Amniotic stem cell (primary cell): ENCODE data around the gene CAPZA1.
"Not testable (repeated sequence)": the region's sequence is repeated elsewhere in the genome, so short reads cannot be mapped to it uniquely, and the experiment has no call there.

ENCODE experiments used
- DNase-seq: peaks from one replicate; lab custom pipeline; 2025; lab: John Stamatoyannopoulos, UW

CAPZA1 gene

GRCh38 chr1:112619518-112620376, at the start of gene CAPZA1:
Gene CAPZA1 (plus strand): TSS chr1:112619832. CDS start chr1:112619845, 13 bp downstream.
- DNase-seq, result peak; percentile 88

GRCh38 chr1:112575154-112575804, 44.4 kb upstream of the CAPZA1 start:
- DNase-seq, result peak; percentile 87

- no peak for DNase-seq
Measured at GRCh38 chr1:112576240-112576639, 43.4 kb upstream of the CAPZA1 start.

- DNase-seq, result no peak
Measured at GRCh38 chr1:112579801-112580510, 39.7 kb upstream of the CAPZA1 start.

- no peak for DNase-seq
Measured at GRCh38 chr1:112581586-112582192, 37.9 kb upstream of the CAPZA1 start.

- no peak for DNase-seq
Measured at GRCh38 chr1:112583366-112583765, 36.3 kb upstream of the CAPZA1 start.

- DNase-seq, result no peak
Measured at GRCh38 chr1:112589766-112590165, 29.9 kb upstream of the CAPZA1 start.

GRCh38 chr1:112594208-112594876, 25.3 kb upstream of the CAPZA1 start:
- DNase-seq, result no peak

- no peak for DNase-seq
Measured at GRCh38 chr1:112599477-112599876, 20.2 kb upstream of the CAPZA1 start.

- no peak for DNase-seq
Measured at GRCh38 chr1:112603012-112603411, 16.6 kb upstream of the CAPZA1 start.

GRCh38 chr1:112603541-112603940, 16.1 kb upstream of the CAPZA1 start:
- DNase-seq, result no peak

- DNase-seq, result no peak
Measured at GRCh38 chr1:112605633-112606327, 13.9 kb upstream of the CAPZA1 start.

- DNase-seq, result no peak
Measured at GRCh38 chr1:112614460-112615065, 5.1 kb upstream of the CAPZA1 start.

- no peak for DNase-seq
Measured at GRCh38 chr1:112618114-112618720, 1.4 kb upstream of the CAPZA1 start.

- DNase-seq, result peak; percentile 14
Measured at GRCh38 chr1:112618721-112619517, 713 bp upstream of the CAPZA1 start, which contains the start of gene ST7L. Gene ST7L (minus strand): TSS chr1:112619141. CDS start chr1:112619113, 28 bp downstream.

- DNase-seq, result no peak
Measured at GRCh38 chr1:112620377-112620695, 704 bp downstream of the CAPZA1 start.

- DNase-seq, result not testable (repeated sequence)
Measured at GRCh38 chr1:112624493-112624892, 4.9 kb downstream of the CAPZA1 start.

- no peak for DNase-seq
Measured at GRCh38 chr1:112625696-112626095, 6.1 kb downstream of the CAPZA1 start.

GRCh38 chr1:112626193-112626592, 6.6 kb downstream of the CAPZA1 start:
- no peak for DNase-seq
